T-helper 17 cell (primary cell): Measurements from ENCODE around the gene PTPRM. TPM values are rescaled to one million over a fixed set of nuclear protein-coding genes. Genes with fewer than 3 reads are reported as not detected.

Experiments used
- ATAC-seq: fragments of 150-1000 bp; cut with Tn5 transposase; 2 replicates; pipeline ENCODE4 v1.10.0; 2021; ENCODE audit warnings: mild to moderate bottlenecking, moderate library complexity
- DNase-seq, 3 donors: peaks; one replicate each; pipeline versions ENCODE4 v3.0.0 to v3.0.0-alpha.2; 2020 to 2021
- H3K9me3 ChIP-seq: one replicate; pipeline ENCODE4 v1.7.0; 2013; ENCODE audit warnings: low read length, mild to moderate bottlenecking; ENCODE audit not compliant: control insufficient read depth, poor library complexity, severe bottlenecking
- H3K27ac Mint-ChIP-seq: one replicate; pipeline ENCODE4 v1.8.0; 2022; ENCODE audit warnings: mild to moderate bottlenecking, moderate library complexity, mixed read lengths
- H3K27me3 Mint-ChIP-seq: one replicate; pipeline ENCODE4 v1.8.0; 2022; ENCODE audit warnings: mixed read lengths
- H3K36me3 Mint-ChIP-seq: one replicate; pipeline ENCODE4 v1.8.0; 2022; ENCODE audit warnings: low read depth, mixed read lengths
- H3K4me1 Mint-ChIP-seq: one replicate; pipeline ENCODE4 v1.8.0; 2022; ENCODE audit warnings: mild to moderate bottlenecking, mixed read lengths
- H3K4me3 Mint-ChIP-seq: one replicate; pipeline ENCODE4 v1.8.0; 2022; ENCODE audit warnings: mild to moderate bottlenecking, moderate library complexity, mixed read lengths
- total RNA-seq, 4 donors: library from RNA in 2 of 4; stranded (reverse) in 2 of 4; gene quantifications; one replicate each; pipeline ENCODE4 v1.2.3 and lab custom pipeline; 2022 to 2026

Gene PTPRM
- total RNA-seq, 2 donors from 2014 or later = 25.6 to 44.8 TPM

GRCh38 chr18:8095947-8096570 lies 528.9 kb downstream of the PTPRM start:
- Mint-ChIP-seq H3K4me3 (no peak overlapping the region), H3K27ac (no peak overlapping the region), H3K36me3 (peaks cover 6% of the 10 kb centered on the region), H3K27me3 (no peaks in the 10 kb centered on the region), H3K4me1 (no peaks in the 10 kb centered on the region)
- H3K9me3 ChIP-seq = no peaks in the 10 kb centered on the region
- DNase-seq (no peak), ATAC-seq (no peak)

GRCh38 chr18:8097399-8097798 lies 530.3 kb downstream of the PTPRM start:
- H3K4me1 Mint-ChIP-seq = no peaks in the 10 kb centered on the region
- H3K27me3 Mint-ChIP-seq = no peaks in the 10 kb centered on the region
- no peaks in the 10 kb centered on the region for H3K9me3 ChIP-seq
- no peak overlapping the region for H3K27ac Mint-ChIP-seq
- DNase-seq = no peak
- no peak for ATAC-seq
- H3K4me3 Mint-ChIP-seq = no peak overlapping the region
- peaks cover 6% of the 10 kb centered on the region for H3K36me3 Mint-ChIP-seq

GRCh38 chr18:8097927-8098326 lies 530.8 kb downstream of the PTPRM start:
- H3K27ac Mint-ChIP-seq = no peak overlapping the region
- no peaks in the 10 kb centered on the region for H3K27me3 Mint-ChIP-seq
- no peak overlapping the region for H3K4me3 Mint-ChIP-seq
- no peaks in the 10 kb centered on the region for H3K4me1 Mint-ChIP-seq
- DNase-seq = no peak
- peaks cover 6% of the 10 kb centered on the region for H3K36me3 Mint-ChIP-seq
- no peak for ATAC-seq
- no peaks in the 10 kb centered on the region for H3K9me3 ChIP-seq

- no peaks in the 10 kb centered on the region for H3K4me1 Mint-ChIP-seq
- no peaks in the 10 kb centered on the region for H3K36me3 Mint-ChIP-seq
Observed at GRCh38 chr18:8106603-8107002, 539.5 kb downstream of the PTPRM start.

GRCh38 chr18:8107426-8107825 lies 540.3 kb downstream of the PTPRM start:
- H3K27me3 Mint-ChIP-seq = no peaks in the 10 kb centered on the region
- DNase-seq (no peak), ATAC-seq (no peak)
- H3K27ac Mint-ChIP-seq = no peak overlapping the region
- H3K9me3 ChIP-seq = no peaks in the 10 kb centered on the region
- no peaks in the 10 kb centered on the region for H3K36me3 Mint-ChIP-seq
- no peak overlapping the region for H3K4me3 Mint-ChIP-seq
- H3K4me1 Mint-ChIP-seq = no peaks in the 10 kb centered on the region

More at GRCh38 chr18:8106603-8107002, 539.5 kb downstream of the PTPRM start:
- Mint-ChIP-seq H3K4me3 (no peak overlapping the region), H3K27me3 (no peaks in the 10 kb centered on the region), H3K27ac (no peak overlapping the region)
- ATAC-seq (no peak), DNase-seq (no peak)
- H3K9me3 ChIP-seq = no peaks in the 10 kb centered on the region

GRCh38 chr18:8114480-8114879 lies 547.4 kb downstream of the PTPRM start:
- Mint-ChIP-seq H3K4me3 (no peak overlapping the region), H3K36me3 (no peaks in the 10 kb centered on the region), H3K27ac (no peak overlapping the region), H3K27me3 (no peaks in the 10 kb centered on the region), H3K4me1 (no peaks in the 10 kb centered on the region)
- DNase-seq (no peak), ATAC-seq (no peak)
- H3K9me3 ChIP-seq = no peaks in the 10 kb centered on the region

- no peak for ATAC-seq
- no peak overlapping the region for H3K27ac Mint-ChIP-seq
- no peak for DNase-seq
- H3K4me1 Mint-ChIP-seq = no peaks in the 10 kb centered on the region
- no peak overlapping the region for H3K4me3 Mint-ChIP-seq
- H3K27me3 Mint-ChIP-seq = no peaks in the 10 kb centered on the region
- no peaks in the 10 kb centered on the region for H3K36me3 Mint-ChIP-seq
- no peaks in the 10 kb centered on the region for H3K9me3 ChIP-seq
Observed at GRCh38 chr18:8116341-8117005, 549.4 kb downstream of the PTPRM start.

- no peak for ATAC-seq
- DNase-seq = no peak
- H3K27me3 Mint-ChIP-seq = no peaks in the 10 kb centered on the region
- no peak overlapping the region for H3K27ac Mint-ChIP-seq
- H3K4me1 Mint-ChIP-seq = no peaks in the 10 kb centered on the region
- H3K36me3 Mint-ChIP-seq = no peaks in the 10 kb centered on the region
- H3K9me3 ChIP-seq = no peaks in the 10 kb centered on the region
- no peak overlapping the region for H3K4me3 Mint-ChIP-seq
Observed at GRCh38 chr18:8117006-8117371, 549.9 kb downstream of the PTPRM start.

- ATAC-seq (no peak), DNase-seq (no peak)
- H3K9me3 ChIP-seq = no peaks in the 10 kb centered on the region
- H3K27me3 Mint-ChIP-seq = no peaks in the 10 kb centered on the region
- H3K4me1 Mint-ChIP-seq = no peaks in the 10 kb centered on the region
- H3K27ac Mint-ChIP-seq = no peak overlapping the region
- H3K4me3 Mint-ChIP-seq = no peak overlapping the region
- no peaks in the 10 kb centered on the region for H3K36me3 Mint-ChIP-seq
Observed at GRCh38 chr18:8121101-8121500, 554.0 kb downstream of the PTPRM start.

- H3K9me3 ChIP-seq = no peaks in the 10 kb centered on the region
- no peaks in the 10 kb centered on the region for H3K4me1 Mint-ChIP-seq
- H3K36me3 Mint-ChIP-seq = no peaks in the 10 kb centered on the region
- H3K27ac Mint-ChIP-seq = no peak overlapping the region
- H3K27me3 Mint-ChIP-seq = no peaks in the 10 kb centered on the region
- no peak overlapping the region for H3K4me3 Mint-ChIP-seq
- ATAC-seq (no peak), DNase-seq (no peak)
Observed at GRCh38 chr18:8121942-8122480, 554.9 kb downstream of the PTPRM start.

GRCh38 chr18:8124232-8125146 lies 557.4 kb downstream of the PTPRM start:
- ATAC-seq (no peak), DNase-seq (no peak)
- H3K9me3 ChIP-seq = no peaks in the 10 kb centered on the region
- Mint-ChIP-seq H3K27ac (no peak overlapping the region), H3K27me3 (no peaks in the 10 kb centered on the region), H3K4me1 (no peaks in the 10 kb centered on the region), H3K36me3 (no peaks in the 10 kb centered on the region), H3K4me3 (no peak overlapping the region)

- H3K4me1 Mint-ChIP-seq = no peaks in the 10 kb centered on the region
- DNase-seq (no peak), ATAC-seq (no peak)
Observed at GRCh38 chr18:8130096-8130495, 563.0 kb downstream of the PTPRM start.

GRCh38 chr18:8133032-8133431 lies 565.9 kb downstream of the PTPRM start:
- H3K9me3 ChIP-seq = no peaks in the 10 kb centered on the region
- Mint-ChIP-seq H3K36me3 (no peaks in the 10 kb centered on the region), H3K27ac (no peak overlapping the region), H3K27me3 (no peaks in the 10 kb centered on the region), H3K4me1 (no peaks in the 10 kb centered on the region), H3K4me3 (no peak overlapping the region)
- ATAC-seq (no peak), DNase-seq (no peak)

More at GRCh38 chr18:8130096-8130495, 563.0 kb downstream of the PTPRM start:
- Mint-ChIP-seq H3K27ac (no peak overlapping the region), H3K4me3 (no peak overlapping the region), H3K27me3 (no peaks in the 10 kb centered on the region), H3K36me3 (no peaks in the 10 kb centered on the region)
- H3K9me3 ChIP-seq = no peaks in the 10 kb centered on the region
